DND-41 (cell line): ENCODE data around the gene NEUROD6.

Experiments
- EZH2 ChIP-seq: IDR thresholded peaks from 3 replicates; pipeline ENCODE4 v1.6.1; 2012; ENCODE audit warnings: borderline replicate concordance, low read depth, mild to moderate bottlenecking, moderate library complexity, low read length, inconsistent platforms; ENCODE audit not compliant: severe bottlenecking
- TF ChIP-seq, protein P1 (sequence below): IDR thresholded peaks from 2 replicates; pipeline ENCODE4 v1.5.1; 2012; ENCODE audit warnings: borderline replicate concordance, low read length, moderate library complexity, mild to moderate bottlenecking; ENCODE audit not compliant: poor library complexity, severe bottlenecking; ENCODE audit errors: extremely low read depth

DNA sequence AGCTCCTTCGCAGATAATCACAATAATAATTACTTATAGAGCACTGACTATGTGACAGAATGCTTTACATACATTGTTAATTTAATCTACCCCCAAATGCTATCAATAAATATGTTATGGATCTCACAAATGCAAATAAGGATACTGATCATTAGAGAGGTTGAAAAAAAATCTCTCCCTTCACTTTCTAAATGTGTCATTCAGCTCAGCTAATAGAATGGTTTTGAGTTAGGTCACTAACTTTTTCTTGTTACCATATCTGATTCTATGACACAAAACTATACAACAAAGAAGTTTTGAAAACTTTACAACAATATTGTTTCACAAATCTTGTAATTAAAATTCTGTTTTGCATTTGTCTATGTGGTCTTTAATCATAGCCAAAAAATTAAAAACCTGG is 17.4 kb downstream of the NEUROD6 start:
- no peak for TF ChIP-seq EZH2
- TF ChIP-seq, protein P1, sequence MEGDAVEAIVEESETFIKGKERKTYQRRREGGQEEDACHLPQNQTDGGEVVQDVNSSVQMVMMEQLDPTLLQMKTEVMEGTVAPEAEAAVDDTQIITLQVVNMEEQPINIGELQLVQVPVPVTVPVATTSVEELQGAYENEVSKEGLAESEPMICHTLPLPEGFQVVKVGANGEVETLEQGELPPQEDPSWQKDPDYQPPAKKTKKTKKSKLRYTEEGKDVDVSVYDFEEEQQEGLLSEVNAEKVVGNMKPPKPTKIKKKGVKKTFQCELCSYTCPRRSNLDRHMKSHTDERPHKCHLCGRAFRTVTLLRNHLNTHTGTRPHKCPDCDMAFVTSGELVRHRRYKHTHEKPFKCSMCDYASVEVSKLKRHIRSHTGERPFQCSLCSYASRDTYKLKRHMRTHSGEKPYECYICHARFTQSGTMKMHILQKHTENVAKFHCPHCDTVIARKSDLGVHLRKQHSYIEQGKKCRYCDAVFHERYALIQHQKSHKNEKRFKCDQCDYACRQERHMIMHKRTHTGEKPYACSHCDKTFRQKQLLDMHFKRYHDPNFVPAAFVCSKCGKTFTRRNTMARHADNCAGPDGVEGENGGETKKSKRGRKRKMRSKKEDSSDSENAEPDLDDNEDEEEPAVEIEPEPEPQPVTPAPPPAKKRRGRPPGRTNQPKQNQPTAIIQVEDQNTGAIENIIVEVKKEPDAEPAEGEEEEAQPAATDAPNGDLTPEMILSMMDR, result no peak
